HG02678 (cell line): ENCODE data around the gene MAGI1.

Source experiments
- ATAC-seq: cut with Tn5 transposase; IDR thresholded peaks from one replicate; pipeline ENCODE4 v1.9.1; 2021; ENCODE audit warnings: mild to moderate bottlenecking, moderate library complexity; ENCODE audit not compliant: unreplicated experiment

Gene MAGI1

GRCh38 chr3:65950340-65951326 is 88.1 kb downstream of the MAGI1 start:
- no peak for ATAC-seq

- no peak for ATAC-seq
Measured at GRCh38 chr3:65948841-65949573, 89.7 kb downstream of the MAGI1 start.

- no peak for ATAC-seq
Measured at GRCh38 chr3:65946438-65946837, 92.3 kb downstream of the MAGI1 start.

GRCh38 chr3:65945953-65946352 is 92.8 kb downstream of the MAGI1 start:
- no peak for ATAC-seq

GRCh38 chr3:65945480-65945879 is 93.2 kb downstream of the MAGI1 start:
- no peak for ATAC-seq

GRCh38 chr3:65944252-65944651 is 94.5 kb downstream of the MAGI1 start:
- ATAC-seq = no peak

- no peak for ATAC-seq
Measured at GRCh38 chr3:65939801-65940246, 98.9 kb downstream of the MAGI1 start.

GRCh38 chr3:65939184-65939583 is 99.5 kb downstream of the MAGI1 start:
- ATAC-seq = no peak

GRCh38 chr3:65938676-65939075 is 100.0 kb downstream of the MAGI1 start:
- no peak for ATAC-seq

GRCh38 chr3:65938147-65938546 is 100.6 kb downstream of the MAGI1 start:
- ATAC-seq = no peak

- no peak for ATAC-seq
Measured at GRCh38 chr3:65936908-65937638, 101.6 kb downstream of the MAGI1 start.

GRCh38 chr3:65935724-65936123 is 103.0 kb downstream of the MAGI1 start:
- no peak for ATAC-seq

- no peak for ATAC-seq
Measured at GRCh38 chr3:65930648-65931047, 108.1 kb downstream of the MAGI1 start.

GRCh38 chr3:65928110-65928509 is 110.6 kb downstream of the MAGI1 start:
- ATAC-seq = no peak

- ATAC-seq = no peak
Measured at GRCh38 chr3:65927576-65927975, 111.1 kb downstream of the MAGI1 start.

- no peak for ATAC-seq
Measured at GRCh38 chr3:65925254-65925954, 113.3 kb downstream of the MAGI1 start.

GRCh38 chr3:65924762-65925161 is 114.0 kb downstream of the MAGI1 start:
- no peak for ATAC-seq

GRCh38 chr3:65922441-65922840 is 116.3 kb downstream of the MAGI1 start:
- no peak for ATAC-seq

GRCh38 chr3:65919826-65920225 is 118.9 kb downstream of the MAGI1 start:
- no peak for ATAC-seq

GRCh38 chr3:65915477-65915876 is 123.2 kb downstream of the MAGI1 start:
- ATAC-seq = no peak
